Keratinocyte (primary cell): ENCODE data around the gene CALY. TPM values are rescaled to one million over a fixed set of nuclear protein-coding genes. Genes with fewer than 3 reads are reported as not detected.

Experiments
- DNase-seq: peaks from one replicate; pipeline ENCODE4 v3.0.0-alpha.2; 2011; ENCODE audit warnings: low read depth, missing footprints, low spot score
- FAIRE-seq: peaks from 2 replicates; lab custom pipeline; 2011; peaks lifted over from hg19 to GRCh38; lab: Jason Lieb, UNC
- H2AFZ ChIP-seq: 2 replicates; pipeline ENCODE4 v1.6.0; 2012; ENCODE audit warnings: low read length, control low read depth, inconsistent platforms; ENCODE audit not compliant: control insufficient read depth
- H3K27ac ChIP-seq: 2 replicates; pipeline ENCODE4 v1.5.1; 2011; ENCODE audit warnings: low read length; ENCODE audit not compliant: control insufficient read depth, insufficient read depth
- H3K27me3 ChIP-seq: 3 replicates; pipeline ENCODE4 v1.6.0; 2011; ENCODE audit warnings: low read length; ENCODE audit not compliant: control insufficient read depth, insufficient read depth; ENCODE audit errors: extremely low read depth
- H3K36me3 ChIP-seq, 2 experiments: 2 replicates in 1 of 2; 3 replicates in 1 of 2; pipeline ENCODE4 v1.5.1; 2011; ENCODE audit warnings: low read length in 2 of 2, mild to moderate bottlenecking in 1 of 2; ENCODE audit not compliant: control insufficient read depth in 2 of 2, insufficient read depth in 2 of 2; ENCODE audit errors: extremely low read depth in 1 of 2
- H3K4me1 ChIP-seq: 3 replicates; pipeline ENCODE4 v1.5.1; 2011; ENCODE audit warnings: low read length; ENCODE audit not compliant: control insufficient read depth, insufficient read depth; ENCODE audit errors: extremely low read depth
- H3K4me2 ChIP-seq: 3 replicates; pipeline ENCODE4 v1.6.0; 2011; ENCODE audit warnings: low read depth, low read length; ENCODE audit not compliant: control insufficient read depth, insufficient read depth; ENCODE audit errors: extremely low read depth
- H3K4me3 ChIP-seq, 3 experiments: fragments of 200-600 bp in 1 of 3; sonication (generic) in 1 of 3; 2 replicates in 2 of 3; 3 replicates in 1 of 3; pipeline ENCODE4 v1.5.1; 2011 to 2016; ENCODE audit warnings: low read length in 3 of 3, mild to moderate bottlenecking in 3 of 3, control low read depth in 2 of 3, inconsistent platforms in 1 of 3, low read depth in 1 of 3, mixed read lengths in 1 of 3, mixed run types in 1 of 3, moderate library complexity in 1 of 3; ENCODE audit not compliant: control insufficient read depth in 2 of 3, insufficient read depth in 2 of 3; ENCODE audit errors: extremely low read depth in 1 of 3
- H3K79me2 ChIP-seq: 2 replicates; pipeline ENCODE4 v1.6.0; 2012; ENCODE audit warnings: low read length; ENCODE audit not compliant: control insufficient read depth, insufficient read depth
- H3K9ac ChIP-seq: 3 replicates; pipeline ENCODE4 v1.6.0; 2011; ENCODE audit warnings: low read length; ENCODE audit not compliant: control insufficient read depth, insufficient read depth; ENCODE audit errors: extremely low read depth
- H3K9me1 ChIP-seq: 3 replicates; pipeline ENCODE4 v1.6.0; 2011; ENCODE audit warnings: low read length; ENCODE audit not compliant: control insufficient read depth, insufficient read depth; ENCODE audit errors: extremely low read depth
- H3K9me3 ChIP-seq: 2 replicates; pipeline ENCODE4 v1.5.1; 2012; ENCODE audit warnings: low read depth, low read length; ENCODE audit not compliant: control insufficient read depth
- H4K20me1 ChIP-seq: 3 replicates; pipeline ENCODE4 v1.6.0; 2011; ENCODE audit warnings: low read length; ENCODE audit not compliant: control insufficient read depth, insufficient read depth; ENCODE audit errors: extremely low read depth
- CTCF ChIP-seq, 3 experiments: IDR thresholded peaks in 1 of 3; conservative IDR thresholded peaks in 1 of 3; optimal IDR thresholded peaks in 1 of 3; 2 replicates in 2 of 3; 3 replicates in 1 of 3; pipeline versions ENCODE3 to v1.5.1; 2011; ENCODE audit warnings: low read length in 3 of 3, mild to moderate bottlenecking in 3 of 3, moderate library complexity in 2 of 3, control low read depth in 1 of 3, inconsistent platforms in 1 of 3; ENCODE audit not compliant: insufficient read depth in 2 of 3; ENCODE audit errors: extremely low read depth in 1 of 3
- EZH2 ChIP-seq: IDR thresholded peaks from one replicate; pipeline ENCODE4 v1.6.1; 2012; ENCODE audit warnings: inconsistent platforms, mild to moderate bottlenecking, low read length, moderate library complexity
- dilution Hi-C: fragments of 300-500 bp; cut with MboI; formaldehyde crosslinking; loops from one replicate; pipeline ENCODE4 v1.7.0; 2020; ENCODE audit warnings: low sequenced_read_pairs; ENCODE audit not compliant: extremely low pct_ligation_motif_present
- polyA plus RNA-seq, 5 experiments: library from polyadenylated mRNA; depleted of rRNA in 3 of 5; stranded (reverse) in 3 of 5; stranded (forward) in 1 of 5; unstranded in 1 of 5; fragments of >200 nt; gene quantifications; 1 replicate in 1 of 5; 2 replicates in 3 of 5; 3 replicates in 1 of 5; pipeline versions ENCODE4 v1.2.1 to v1.2.3, GENCODE V29; 2011 to 2012; ENCODE audit warnings: missing spikeins in 2 of 5, low read depth in 1 of 5, low replicate concordance in 1 of 5

The CALY gene
- polyA plus RNA-seq, 1 donor (not counting 4 experiments of a cell fraction or from before 2014, with no cell fraction given) = not detected

GRCh38 chr10:133364645-133365431 lies 28.1 kb upstream of the CALY start:
- Histone ChIP-seq H3K27me3 (no peaks in the 10 kb centered on the region), H2AFZ (no peak overlapping the region), H3K4me2 (peak overlapping the region; percentile 22), H3K9me1 (no peaks in the 10 kb centered on the region), H4K20me1 (no peaks in the 10 kb centered on the region), H3K9me3 (no peaks in the 10 kb centered on the region), H3K4me3 (no peak overlapping the region), H3K27ac (no peak overlapping the region), H3K9ac (no peak overlapping the region), H3K4me1 (peaks cover 5% of the 10 kb centered on the region), H3K79me2 (no peaks in the 10 kb centered on the region), H3K36me3 (peaks cover 22 to 31% of the 10 kb centered on the region in 2 experiments)
- dilution Hi-C loops = no loop called here
- no peak for TF ChIP-seq CTCF (optimal IDR thresholded peaks at IDR 0.05 in 1 of 3, IDR thresholded peaks at IDR 0.05 in 1 of 3, conservative IDR thresholded peaks at IDR 0.05 in 1 of 3; ENCODE audit: extremely low read depth in 1 of 3, insufficient read depth in 2 of 3, low read length in 3 of 3)
- TF ChIP-seq EZH2 = no peak
- DNase-seq (no peak), FAIRE-seq (no peak)

GRCh38 chr10:133362846-133363245 lies 26.1 kb upstream of the CALY start:
- dilution Hi-C loops = no loop called here
- H3K27ac ChIP-seq = no peak overlapping the region
- H3K9me3 ChIP-seq = no peaks in the 10 kb centered on the region
- no peaks in the 10 kb centered on the region for H3K27me3 ChIP-seq
- H3K4me3 ChIP-seq = no peak overlapping the region
- H3K79me2 ChIP-seq = no peaks in the 10 kb centered on the region
- DNase-seq = no peak
- H3K4me1 ChIP-seq = peaks cover 5% of the 10 kb centered on the region
- H3K9me1 ChIP-seq = no peaks in the 10 kb centered on the region
- no peak for FAIRE-seq
- H3K9ac ChIP-seq = no peak overlapping the region
- H4K20me1 ChIP-seq = no peaks in the 10 kb centered on the region
- peaks cover 12 to 21% of the 10 kb centered on the region in 2 experiments for H3K36me3 ChIP-seq
- no peak overlapping the region for H2AFZ ChIP-seq
- no peak for TF ChIP-seq CTCF (optimal IDR thresholded peaks at IDR 0.05 in 1 of 3, IDR thresholded peaks at IDR 0.05 in 1 of 3, conservative IDR thresholded peaks at IDR 0.05 in 1 of 3; ENCODE audit: extremely low read depth in 1 of 3, insufficient read depth in 2 of 3, low read length in 3 of 3)
- TF ChIP-seq EZH2 = no peak
- no peak overlapping the region for H3K4me2 ChIP-seq
